Medulla oblongata (tissue), 1 donor: ENCODE data around the gene PPP5C.
"Not testable (repeated sequence)": the region's sequence is repeated elsewhere in the genome, so short reads cannot be mapped to it uniquely, and the experiment has no call there.

Source experiments
- DNase-seq: peaks from one replicate; pipeline ENCODE4 v3.0.0-alpha.2; 2015; ENCODE audit errors: extremely low spot score

The PPP5C gene, protein sequence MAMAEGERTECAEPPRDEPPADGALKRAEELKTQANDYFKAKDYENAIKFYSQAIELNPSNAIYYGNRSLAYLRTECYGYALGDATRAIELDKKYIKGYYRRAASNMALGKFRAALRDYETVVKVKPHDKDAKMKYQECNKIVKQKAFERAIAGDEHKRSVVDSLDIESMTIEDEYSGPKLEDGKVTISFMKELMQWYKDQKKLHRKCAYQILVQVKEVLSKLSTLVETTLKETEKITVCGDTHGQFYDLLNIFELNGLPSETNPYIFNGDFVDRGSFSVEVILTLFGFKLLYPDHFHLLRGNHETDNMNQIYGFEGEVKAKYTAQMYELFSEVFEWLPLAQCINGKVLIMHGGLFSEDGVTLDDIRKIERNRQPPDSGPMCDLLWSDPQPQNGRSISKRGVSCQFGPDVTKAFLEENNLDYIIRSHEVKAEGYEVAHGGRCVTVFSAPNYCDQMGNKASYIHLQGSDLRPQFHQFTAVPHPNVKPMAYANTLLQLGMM

DNA sequence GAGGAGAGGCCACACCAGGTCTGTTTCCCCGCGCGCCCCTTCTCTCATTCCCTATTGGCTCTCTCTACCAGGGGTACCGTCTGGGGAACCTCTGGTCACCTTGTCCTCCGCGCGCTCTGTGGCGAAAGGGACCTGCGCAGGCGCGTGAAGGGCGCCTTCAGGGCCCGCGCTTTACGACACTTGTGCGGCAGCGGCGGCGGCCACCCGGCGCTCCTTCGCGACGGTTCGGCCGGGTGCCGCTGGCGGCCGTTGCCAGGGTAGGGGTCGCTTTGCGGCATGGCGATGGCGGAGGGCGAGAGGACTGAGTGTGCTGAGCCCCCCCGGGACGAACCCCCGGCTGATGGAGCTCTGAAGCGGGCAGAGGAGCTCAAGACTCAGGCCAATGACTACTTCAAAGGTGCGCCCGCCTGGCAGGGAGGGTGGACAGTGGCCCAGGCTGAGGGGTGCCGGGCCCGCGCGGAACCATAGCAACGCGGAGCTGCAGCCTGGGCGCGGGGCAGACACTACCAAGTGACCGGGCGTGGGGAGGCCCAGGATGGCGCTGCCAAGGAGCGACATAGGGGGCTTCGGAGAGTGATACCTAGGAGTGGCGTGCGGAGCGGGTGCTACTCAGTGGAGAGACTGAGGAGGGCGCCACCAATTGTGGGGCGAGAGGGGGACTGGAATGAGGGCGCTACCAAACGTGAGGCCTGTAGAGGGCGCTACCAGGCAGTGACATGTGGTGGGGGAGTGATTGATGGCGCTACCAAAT is at the start of gene PPP5C:
Gene PPP5C, plus strand, starts transcription at position 267 of the 751 bp plus-strand sequence. Its CDS starts 10 bp downstream, at position 277.
- DNase-seq = peak; percentile 88

DNA sequence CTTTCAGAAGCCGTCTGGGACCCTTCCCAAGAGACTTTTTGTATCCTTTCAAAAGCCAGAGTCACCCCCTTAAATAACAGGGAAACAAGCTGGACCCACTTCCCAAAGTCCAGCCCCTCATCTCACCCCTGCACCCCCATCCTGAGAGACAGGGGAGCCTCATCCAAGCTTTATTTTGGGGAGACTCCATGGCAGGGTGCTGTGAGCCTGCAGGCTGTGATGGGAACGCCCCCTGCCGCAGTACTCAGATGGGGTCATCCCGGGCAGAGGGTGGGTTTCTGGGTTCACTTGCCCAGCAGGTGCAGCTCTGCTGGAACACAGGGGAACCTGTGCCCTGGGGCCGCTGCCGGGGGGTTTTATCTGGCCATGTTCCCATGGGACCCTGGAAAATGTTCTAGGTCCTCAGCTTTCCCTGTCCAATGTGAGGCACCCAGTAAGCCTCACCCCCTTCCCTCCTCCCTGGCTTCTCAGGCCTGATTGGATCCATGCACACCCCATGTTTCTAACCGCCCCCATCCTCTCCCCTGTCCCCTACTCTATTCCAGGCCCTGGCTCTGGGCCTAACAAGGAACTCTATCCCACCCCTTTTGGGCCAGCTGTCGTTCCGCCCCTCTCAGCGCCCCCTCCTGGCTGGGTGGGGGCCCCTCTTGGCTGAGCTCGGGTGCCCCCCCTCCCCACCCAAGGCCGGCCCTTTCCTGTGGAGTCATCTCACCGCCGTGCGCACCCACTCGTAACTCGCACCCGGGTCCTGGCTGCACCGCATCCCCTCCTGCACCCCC is 49.0 kb upstream of the PPP5C start:
- DNase-seq = peak; percentile 67

DNA sequence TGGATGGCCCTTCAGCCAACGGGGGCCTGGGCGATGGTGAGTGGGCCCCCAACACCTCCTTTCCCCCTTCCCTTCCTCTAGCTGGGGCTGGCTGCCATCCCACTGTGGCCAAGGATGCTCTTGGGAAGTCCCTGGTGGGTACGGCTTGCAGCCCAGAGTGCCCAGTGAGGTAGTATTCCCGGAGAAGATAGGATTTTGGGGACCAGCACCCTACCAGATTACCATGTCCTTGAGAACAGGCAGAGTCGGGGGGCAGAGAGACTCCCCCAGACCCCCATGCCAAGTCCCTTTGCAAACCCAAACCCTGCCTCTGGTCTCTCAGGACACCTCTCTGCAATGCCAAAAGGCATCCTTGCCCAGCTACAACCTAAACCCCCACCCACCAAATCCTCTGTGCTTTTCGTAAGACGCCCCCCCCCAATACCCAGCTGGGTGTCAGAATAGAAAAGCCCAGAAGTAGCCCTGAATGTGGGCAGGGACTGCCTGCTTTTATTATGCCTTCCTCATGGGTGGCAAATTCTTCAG is 48.3 kb upstream of the PPP5C start:
- DNase-seq = no peak

DNA sequence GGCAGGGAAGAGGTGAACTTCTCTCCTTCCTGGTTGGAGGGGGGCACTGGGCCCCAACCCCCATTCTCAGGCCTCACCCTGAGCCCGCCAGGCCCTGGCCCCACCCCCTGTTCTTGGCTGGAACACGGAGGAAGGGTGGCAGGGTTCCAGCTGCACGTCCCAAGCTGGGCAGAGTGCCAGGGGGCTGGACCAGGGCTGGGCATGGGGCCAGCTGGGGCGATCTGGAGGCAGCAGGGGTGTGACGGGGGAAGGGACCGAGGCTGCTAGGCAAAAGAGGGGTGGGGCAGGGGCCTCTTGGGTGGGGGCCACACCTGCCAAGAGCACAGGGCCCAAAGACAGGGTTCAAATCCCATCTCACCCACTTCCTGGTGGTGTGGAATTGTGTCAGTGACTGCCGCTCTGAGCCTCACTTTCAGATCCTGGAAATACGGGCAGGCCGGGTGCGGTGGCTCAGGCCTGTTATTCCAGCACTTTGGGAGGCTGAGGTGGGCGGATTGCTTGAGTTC is 47.8 kb upstream of the PPP5C start:
- peak; percentile 95 for DNase-seq

DNA sequence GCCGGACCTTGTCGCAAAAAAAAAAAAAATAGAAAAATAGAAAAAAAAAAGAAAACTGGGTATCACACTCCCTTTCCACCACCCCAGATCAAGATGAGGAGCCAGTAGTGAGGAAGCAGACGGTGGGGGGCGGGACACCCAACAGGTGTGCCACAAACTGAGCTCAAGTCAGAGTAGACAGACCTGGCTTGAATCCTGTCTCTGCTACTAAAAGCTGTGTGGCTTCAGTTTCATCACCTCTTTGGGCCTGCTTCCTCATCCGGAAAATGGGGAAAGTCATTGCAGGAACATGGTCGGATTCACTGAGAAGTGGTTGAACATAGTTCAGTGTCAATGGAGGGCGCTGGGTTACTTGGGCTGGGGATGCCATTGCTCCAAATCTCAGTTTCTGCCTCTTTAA is 47.2 kb upstream of the PPP5C start:
- DNase-seq = peak; percentile 8

DNA sequence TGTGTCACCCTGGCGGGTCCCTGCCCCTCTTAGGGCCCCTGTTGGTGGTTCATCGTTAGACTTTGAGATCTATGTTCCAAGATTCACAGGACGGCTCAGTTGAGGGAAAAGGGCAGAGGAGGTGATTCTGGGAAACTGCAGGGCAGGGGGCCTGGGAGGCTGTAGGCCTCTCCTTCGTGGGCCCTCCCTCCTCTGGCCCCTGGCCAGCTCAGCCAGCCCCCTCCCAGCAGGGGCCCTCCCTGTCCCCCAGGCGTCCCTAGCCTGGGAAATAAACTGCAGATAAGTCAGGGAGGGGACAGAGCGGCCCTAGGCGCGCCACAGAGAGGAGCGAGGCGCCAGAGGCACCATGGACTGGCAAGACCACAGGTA is 43.6 kb upstream of the PPP5C start:
- DNase-seq = no peak

DNA sequence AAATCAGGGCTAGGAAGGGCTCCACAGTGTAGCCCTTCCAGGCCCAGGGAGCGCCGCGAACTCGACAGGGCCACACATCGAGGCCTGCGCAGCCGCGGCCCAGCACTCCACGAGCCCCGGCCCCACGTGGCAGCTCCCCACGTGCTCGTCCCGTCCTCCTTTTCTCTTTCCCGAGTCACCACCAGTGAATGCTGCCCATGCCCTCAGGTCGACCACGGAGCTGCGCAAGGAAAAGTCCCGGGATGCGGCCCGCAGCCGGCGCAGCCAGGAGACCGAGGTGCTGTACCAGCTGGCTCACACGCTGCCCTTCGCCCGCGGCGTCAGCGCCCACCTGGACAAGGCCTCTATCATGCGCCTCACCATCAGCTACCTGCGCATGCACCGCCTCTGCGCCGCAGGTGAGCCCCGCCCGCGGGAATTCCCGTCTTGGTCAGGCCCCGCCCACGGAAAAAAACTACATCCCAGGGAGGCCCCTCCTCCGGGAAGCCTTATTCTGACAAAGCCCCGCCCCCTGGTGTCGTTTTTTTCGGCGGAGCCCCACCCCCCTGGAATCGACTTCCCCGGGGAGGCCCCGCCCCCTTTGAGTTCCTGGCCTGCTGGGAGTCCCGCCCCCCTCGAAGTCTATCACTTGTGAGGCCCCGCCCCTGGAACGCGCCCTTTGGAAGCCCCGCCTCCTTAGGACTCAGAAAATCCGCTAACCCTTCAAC is 43.0 kb upstream of the PPP5C start:
- DNase-seq = no peak

DNA sequence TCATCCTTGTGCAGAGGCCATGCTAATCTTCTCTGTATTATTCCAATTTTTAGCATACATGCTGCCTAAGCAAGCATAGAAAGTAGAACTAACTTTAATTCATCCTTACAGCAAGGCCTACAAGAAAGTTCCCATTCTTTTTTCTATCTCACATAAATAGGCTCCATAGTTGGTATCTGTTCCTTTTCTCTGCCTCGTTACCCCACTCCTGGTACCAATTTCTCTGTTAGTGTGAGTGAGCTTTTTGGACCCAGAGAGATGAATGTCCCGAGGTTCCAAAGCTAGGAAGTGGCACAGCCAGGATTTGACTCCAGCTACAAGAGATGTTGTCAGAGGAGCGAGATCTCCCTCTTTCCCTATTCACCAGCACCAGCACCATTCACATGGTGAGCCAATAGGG is 40.4 kb upstream of the PPP5C start:
- DNase-seq = no peak

DNA sequence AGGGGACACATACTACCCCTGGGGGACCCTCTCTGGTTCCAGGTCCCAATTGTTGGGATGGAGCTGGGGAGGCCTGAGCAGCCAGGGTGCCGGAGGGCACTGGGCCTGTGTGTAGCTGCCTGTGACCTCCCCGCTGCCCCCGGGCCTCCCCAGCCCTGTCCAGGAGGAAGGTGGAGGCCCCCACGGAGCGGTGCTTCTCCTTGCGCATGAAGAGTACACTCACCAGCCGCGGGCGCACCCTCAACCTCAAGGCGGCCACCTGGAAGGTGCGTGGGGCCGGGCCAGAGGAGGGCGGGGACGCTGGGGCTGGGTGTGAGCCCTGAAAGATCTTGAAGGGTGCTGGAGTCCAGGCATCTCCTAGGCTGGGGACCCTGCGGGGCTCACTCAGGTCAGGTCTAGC is 38.4 kb upstream of the PPP5C start:
- no peak for DNase-seq

DNA sequence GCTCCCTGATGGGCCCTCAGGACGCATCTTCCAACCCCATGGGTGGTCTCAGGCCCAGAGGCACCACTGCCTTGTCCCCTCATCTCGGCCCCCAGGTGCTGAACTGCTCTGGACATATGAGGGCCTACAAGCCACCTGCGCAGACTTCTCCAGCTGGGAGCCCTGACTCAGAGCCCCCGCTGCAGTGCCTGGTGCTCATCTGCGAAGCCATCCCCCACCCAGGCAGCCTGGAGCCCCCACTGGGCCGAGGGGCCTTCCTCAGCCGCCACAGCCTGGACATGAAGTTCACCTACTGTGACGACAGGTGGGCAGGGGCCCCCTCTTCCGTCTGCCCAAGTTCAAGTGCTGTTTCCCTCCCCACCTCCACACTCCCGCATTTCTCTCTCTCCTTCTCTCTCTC is 37.8 kb upstream of the PPP5C start:
- DNase-seq = no peak

DNA sequence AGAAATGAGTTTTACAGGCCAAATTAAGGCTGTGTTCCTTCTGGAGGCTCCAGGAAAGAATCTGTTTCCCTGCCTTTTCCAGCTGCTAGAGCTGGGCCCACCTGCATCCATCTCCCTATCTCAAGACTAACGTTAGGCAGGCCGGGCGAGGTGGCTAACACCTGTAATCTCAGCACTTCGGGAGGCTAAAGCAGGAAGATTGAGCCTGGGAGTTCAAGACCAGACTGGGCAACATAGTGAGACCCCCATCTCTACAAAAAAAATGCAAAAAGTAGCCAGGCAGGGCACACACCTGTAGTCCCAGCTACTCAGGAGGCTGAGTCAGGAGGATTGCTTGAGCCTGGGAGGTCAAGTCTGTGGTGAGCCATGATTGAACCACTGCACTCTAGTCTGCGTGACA is 35.4 kb upstream of the PPP5C start:
- DNase-seq = no peak

DNA sequence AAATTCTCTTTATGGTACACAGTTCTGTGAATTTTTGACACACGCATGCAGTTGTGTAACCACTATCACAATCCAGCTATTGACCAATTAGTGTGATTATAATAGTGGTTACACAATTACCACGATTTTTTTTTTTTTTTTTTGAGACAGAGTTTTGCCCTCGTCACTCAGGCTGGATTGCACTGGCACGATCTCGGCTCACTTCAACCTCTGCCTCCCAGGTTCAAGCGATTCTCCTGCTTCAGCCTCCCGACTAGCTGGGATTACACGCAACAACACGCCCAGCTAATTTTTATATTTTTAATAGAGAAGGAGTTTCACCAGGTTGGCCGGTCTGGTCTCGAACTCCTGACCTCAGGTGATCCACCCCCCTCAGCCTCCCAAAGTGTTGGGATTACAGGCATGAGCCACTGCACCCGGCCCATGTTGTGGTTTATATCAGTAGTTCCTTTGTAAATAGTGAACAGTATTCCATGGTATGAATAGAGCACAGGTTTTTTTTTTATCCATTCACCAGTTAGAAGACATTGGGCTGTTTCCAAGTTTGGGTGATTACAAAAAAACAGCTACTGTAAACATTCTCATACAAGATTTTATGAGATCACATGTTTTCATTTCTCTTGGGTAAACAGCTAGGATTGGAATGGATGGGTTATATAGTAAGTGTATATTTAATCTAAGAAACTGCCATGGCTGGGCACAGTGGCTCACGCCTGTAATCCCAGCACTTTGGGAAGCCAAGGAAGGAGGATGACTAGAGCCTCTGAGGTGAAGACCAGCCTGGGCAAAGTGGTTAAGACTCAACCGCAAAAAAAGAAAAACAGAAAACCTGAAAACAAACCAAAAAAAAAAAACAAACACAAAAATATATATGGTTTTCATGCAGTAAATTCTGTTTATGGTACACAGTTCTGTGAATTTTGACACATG is 33.1 kb upstream of the PPP5C start:
- not testable (repeated sequence) for DNase-seq

DNA sequence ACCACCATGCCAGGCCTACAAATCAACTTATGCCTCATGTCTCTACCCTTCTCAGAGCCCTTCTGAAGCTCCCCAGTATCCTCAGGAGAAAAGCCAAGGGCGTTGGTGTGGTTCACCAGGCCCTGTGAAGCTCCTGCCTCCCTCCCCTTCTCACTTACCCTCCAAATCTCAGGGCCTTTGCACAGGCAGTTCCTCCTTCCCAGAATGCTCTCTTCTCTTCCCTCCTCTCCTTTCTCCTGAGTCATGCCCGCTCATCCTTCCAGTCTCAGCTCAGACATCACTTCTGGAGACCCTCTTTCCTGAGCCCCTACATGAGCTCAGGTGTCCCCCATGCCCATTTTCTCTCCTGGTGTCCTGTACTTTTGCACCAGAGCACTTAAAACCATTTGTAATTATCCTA is 29.5 kb upstream of the PPP5C start:
- DNase-seq = no peak

DNA sequence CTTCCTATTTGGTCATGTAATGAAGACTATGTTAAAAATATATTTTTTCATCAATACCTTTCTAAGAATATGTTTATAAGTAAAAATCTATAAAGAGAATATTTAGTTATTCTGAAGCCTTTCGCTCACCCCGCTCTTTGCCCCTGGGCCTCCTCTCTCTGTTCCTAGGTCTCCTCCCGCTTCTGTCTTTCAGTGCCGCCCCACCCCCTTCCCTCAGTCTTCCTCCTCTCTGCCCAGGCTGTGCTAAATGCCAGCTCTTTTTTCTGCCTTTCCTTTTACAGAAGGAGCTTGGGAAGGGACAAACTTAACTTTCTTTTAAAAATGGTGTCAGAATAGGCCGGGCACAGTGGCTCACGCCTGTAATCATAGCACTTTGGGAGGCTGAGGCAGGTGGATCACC is 27.3 kb upstream of the PPP5C start:
- peak; percentile 30 for DNase-seq

DNA sequence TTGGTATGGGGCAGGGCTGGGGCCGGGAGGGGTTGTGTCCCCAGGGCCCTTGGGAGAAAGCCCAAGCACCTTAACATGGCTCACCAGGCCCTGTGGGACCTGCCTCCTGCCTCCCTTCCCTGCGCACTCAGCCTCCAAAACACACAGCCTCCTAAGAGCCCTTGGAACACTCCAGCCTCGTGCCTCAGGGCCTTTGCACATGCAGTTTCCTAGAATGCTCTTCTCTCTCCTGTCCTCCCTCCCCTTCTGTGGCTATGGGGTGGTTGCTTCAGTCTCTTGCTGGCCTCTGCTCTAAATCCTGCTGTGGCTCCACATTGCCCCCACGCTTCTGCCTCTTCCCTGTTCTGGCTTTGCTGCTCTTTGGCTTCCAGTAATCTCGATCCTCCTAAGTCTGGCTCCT is 26.3 kb upstream of the PPP5C start:
- no peak for DNase-seq

DNA sequence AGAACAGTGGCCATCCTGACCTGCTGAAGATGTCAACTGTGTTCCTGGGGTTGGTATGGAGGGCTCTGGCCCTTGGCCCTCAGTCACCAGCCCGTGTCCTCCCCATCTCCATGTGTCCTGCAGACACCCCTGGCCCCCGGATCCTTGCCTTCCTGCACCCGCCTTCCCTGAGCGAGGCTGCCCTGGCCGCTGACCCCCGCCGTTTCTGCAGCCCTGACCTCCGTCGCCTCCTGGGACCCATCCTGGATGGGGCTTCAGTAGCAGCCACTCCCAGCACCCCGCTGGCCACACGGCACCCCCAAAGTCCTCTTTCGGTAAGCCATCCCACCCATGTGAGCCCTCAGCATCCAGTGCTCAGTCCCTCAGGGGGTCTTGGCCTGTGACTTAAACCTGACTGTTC is 25.2 kb upstream of the PPP5C start:
- no peak for DNase-seq

DNA sequence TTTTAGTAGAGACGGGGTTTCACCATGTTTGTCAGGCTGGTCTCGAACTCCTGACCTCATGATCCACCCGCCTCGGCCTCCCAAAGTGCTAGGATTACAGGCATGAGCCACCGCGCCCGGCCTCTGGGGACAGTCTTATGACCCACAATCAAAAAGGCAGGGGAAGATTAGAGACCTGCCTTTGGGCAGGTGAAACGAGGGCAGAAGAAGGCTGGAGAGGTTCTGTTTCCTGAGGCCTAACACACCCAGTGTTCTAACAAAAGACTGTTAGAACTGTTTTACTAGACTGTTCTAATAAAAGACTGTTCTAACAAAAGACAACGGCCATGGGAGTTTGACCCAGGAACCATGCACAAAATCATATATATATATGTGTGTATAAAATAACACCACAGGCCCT is 23.7 kb upstream of the PPP5C start:
- DNase-seq = not testable (repeated sequence)

DNA sequence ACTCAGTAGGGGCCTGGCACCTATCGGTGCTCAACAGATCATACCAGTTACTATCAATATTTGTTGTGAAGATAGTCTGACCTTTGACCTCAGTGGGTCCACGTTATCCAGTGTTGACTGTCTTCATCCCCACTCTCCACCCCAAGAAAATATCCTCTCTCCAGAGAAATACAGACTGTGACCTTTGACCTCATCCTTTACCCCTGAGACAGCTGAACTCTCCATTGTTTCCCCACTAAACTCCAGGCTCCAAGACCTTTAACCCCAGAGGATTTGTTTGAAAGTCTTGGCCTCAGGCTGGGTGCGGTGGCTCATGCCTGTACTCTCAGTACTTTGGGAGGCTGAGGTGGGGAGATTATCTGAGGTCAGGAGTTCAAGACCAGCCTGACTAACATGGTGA is 22.6 kb upstream of the PPP5C start:
- no peak for DNase-seq

DNA sequence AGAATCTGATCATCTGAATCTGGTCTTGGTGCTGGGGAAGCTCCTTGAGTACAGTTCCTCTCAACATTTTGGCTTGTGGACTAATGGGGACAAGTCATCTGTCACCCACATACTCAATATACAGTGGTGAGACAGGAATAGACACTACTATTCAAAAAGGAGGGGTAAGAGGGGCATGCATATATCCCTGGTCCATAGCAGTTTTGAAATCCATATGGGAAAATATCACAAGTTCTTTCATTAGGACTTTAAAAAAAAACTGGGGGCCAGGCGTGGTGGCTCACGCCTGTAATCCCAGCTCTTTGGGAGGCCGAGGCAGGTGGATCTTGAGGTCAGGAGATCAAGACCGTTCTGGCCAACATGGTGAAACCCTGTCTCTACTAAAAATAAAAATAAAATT is 20.3 kb upstream of the PPP5C start:
- no peak for DNase-seq

DNA sequence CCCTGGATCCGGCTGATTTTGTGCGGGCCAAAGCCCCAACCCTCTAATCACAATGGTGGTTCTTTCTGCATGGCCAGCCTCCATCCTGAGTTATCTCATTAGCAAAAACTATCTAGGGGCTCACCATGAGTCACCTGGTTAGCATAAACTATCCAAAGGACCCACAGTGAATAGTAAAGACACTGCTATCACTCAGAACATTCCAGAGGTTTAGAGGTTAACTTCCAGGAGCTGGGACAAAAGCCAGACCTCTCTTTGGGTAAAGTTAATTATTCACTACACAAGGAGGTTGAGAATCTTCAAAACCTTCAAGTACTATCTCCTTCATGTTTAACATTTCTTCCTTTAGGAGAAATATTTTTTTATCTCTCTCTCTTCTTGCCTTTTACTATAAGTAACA is 18.8 kb upstream of the PPP5C start:
- DNase-seq = no peak
